AG04449 (cell line): ENCODE measurements around the gene SLFN5.

Experiments
- CTCF ChIA-PET: fragments of 350-600 bp; formaldehyde crosslinking; extraction: SDS; loops from one replicate; lab custom pipeline; 2021; ENCODE audit warnings: antibody characterized with exemption; lab: Yijun Ruan, JAX
- POLR2A ChIA-PET: fragments of 400-600, 350-600 bp; formaldehyde crosslinking; extraction: SDS; loops from one replicate; lab custom pipeline; 2020; ENCODE audit warnings: antibody characterized with exemption, inconsistent platforms; lab: Yijun Ruan, JAX
- DNase-seq: peaks from one replicate; pipeline ENCODE4 v3.0.0-alpha.2; 2010; ENCODE audit warnings: low read depth, low spot score
- H3K4me3 ChIP-seq: 2 replicates; pipeline ENCODE4 v1.5.1; 2011; ENCODE audit warnings: low read depth, mild to moderate bottlenecking, control low read depth, low read length
- CTCF ChIP-seq: IDR thresholded peaks from one replicate; pipeline ENCODE4 v1.5.1; 2011; ENCODE audit warnings: mild to moderate bottlenecking, moderate library complexity, low read length, control low read depth, inconsistent platforms; ENCODE audit not compliant: insufficient read depth; ENCODE audit errors: missing control alignments

Gene SLFN5

GRCh38 chr17:35214192-35214591 is 28.7 kb upstream of the SLFN5 start:
- POLR2A ChIA-PET = no interaction called here
- H3K4me3 ChIP-seq = no peak overlapping the region
- DNase-seq = no peak
- no peak for TF ChIP-seq CTCF
- CTCF ChIA-PET = no interaction called here

- ChIA-PET POLR2A (no interaction called here), CTCF (no interaction called here)
Observed at GRCh38 chr17:35214631-35215273, 28.1 kb upstream of the SLFN5 start.

DNA sequence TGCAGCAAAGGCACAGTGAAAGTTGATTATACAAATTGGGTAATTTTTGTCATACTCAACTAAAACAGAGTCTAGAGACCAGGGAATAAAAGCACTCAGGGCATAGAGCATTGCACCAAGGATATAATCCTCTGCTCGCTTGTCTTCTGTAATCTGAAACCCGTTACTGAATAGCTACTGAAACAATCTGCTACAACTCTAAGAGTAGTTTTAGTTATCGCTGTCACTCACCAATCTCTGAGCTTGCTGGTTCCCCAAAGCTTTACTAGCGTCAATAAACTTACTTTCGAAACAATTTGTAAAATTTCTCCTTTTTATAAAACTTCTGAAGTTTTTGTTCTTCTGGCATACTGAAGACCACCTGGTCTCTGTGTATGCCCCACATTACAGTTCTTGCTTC is 25.8 kb upstream of the SLFN5 start:
- no peak for TF ChIP-seq CTCF
- DNase-seq = no peak
- ChIA-PET CTCF (no interaction called here), POLR2A (no interaction called here)
- H3K4me3 ChIP-seq = no peak overlapping the region

More at GRCh38 chr17:35214631-35215273, 28.1 kb upstream of the SLFN5 start:
- no peak overlapping the region for H3K4me3 ChIP-seq
- no peak for TF ChIP-seq CTCF
- no peak for DNase-seq

- H3K4me3 ChIP-seq = no peak overlapping the region
- no peak for TF ChIP-seq CTCF
- no peak for DNase-seq
- POLR2A ChIA-PET = no interaction called here
- CTCF ChIA-PET = no interaction called here
Observed at GRCh38 chr17:35218915-35219314, 24.0 kb upstream of the SLFN5 start.

DNA sequence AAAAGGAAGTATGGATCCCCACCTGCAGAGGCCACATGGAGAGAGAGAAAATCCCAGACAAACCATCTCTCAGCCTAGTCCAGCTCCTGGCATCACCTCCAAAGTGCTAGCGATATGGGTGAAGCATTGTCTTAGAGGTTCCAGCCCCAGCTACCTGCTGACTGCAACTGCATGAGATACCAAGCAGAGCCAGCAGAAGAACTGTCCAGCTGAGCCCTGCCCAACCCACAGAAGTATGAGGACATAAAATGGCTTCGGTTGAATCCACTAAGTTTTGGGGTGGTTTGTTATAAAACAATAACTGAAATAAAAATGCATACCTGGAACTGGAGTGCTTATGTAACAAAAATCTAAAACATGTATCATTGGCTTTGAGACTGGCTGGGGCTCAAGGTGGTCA is 20.4 kb upstream of the SLFN5 start:
- DNase-seq = no peak
- CTCF ChIA-PET = no interaction called here
- no peak overlapping the region for H3K4me3 ChIP-seq
- POLR2A ChIA-PET = no interaction called here
- TF ChIP-seq CTCF = no peak

DNA sequence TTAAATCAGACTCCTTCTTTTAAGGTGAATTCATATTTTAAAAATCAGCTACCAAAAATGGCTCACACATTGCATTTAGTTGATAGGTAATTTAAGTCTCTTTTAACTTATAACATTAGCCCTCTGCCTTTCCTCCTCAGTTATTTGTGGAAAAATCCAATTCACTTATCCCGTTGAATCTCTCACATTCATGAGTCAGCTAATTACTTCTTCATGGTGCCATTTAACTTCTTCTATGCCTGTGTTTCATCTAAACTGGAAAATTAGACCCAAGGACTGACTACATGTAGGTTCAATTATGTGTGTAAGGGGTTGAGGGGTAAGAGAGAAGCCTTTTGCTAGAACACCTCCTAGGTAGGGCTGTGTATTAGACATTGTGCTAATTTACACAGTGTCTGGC is 18.4 kb upstream of the SLFN5 start:
- H3K4me3 ChIP-seq = no peak overlapping the region
- no peak for TF ChIP-seq CTCF
- ChIA-PET POLR2A (no interaction called here), CTCF (no interaction called here)
- no peak for DNase-seq
